HG03108 (cell line): ENCODE data around the gene GOLGA5.
"Not testable (repeated sequence)": the region's sequence is repeated elsewhere in the genome, so short reads cannot be mapped to it uniquely, and the experiment has no call there.

Source experiments
- ATAC-seq: cut with Tn5 transposase; IDR thresholded peaks from one replicate; pipeline ENCODE4 v1.9.1; 2021; ENCODE audit warnings: moderate library complexity; ENCODE audit not compliant: unreplicated experiment

The GOLGA5 gene

DNA sequence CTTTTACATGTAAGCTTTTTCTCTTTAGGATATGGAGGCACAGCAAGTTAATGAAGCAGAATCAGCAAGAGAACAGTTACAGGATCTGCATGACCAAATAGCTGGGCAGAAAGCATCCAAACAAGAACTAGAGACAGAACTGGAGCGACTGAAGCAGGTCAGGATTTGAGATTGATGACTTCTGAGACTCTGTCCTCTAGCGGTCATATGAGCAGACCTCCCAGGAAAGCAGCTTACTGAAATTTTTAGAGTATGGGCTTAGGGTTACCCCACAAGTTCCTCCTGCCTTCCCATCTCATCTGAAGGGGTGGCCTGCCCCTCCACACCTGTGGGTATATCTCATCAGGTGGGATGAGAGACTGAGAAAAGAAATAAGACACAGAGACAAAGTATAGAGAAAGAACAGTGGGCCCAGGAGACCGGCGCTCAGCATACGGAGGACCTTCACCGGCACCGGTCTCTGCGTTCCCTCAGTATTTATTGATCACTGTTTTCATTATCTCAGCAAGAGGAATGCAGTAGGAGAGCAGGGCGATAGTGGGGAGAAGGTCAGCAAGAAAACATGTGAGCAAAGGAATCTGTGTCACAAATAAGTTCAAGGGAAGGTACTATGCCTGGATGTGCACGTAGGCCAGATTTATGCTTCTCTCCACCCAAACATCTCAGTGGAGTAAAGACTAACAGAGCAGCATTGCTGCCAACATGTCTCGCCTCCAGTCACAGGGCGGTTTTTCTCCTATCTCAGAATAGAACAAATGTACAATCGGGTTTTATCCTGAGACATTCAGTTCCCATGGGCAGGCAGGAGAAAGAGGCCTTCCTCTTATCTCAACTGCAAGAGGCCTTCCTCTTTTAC, 25.8 kb downstream of the GOLGA5 start:
- ATAC-seq = not testable (repeated sequence)

DNA sequence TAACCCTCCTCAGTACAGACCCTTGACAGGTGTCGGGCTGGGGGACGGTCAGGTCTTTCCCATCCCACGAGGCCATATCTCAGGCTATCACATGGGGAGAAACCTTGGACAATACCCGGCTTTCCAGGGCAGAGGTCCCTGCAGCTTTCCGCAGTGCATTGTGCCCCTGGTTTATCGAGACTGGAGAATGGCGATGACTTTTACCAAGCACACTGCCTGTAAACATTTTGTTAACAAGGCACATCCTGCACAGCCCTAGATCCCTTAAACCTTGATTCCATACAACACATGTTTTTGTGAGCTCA, 26.4 kb downstream of the GOLGA5 start:
- ATAC-seq = not testable (repeated sequence)

DNA sequence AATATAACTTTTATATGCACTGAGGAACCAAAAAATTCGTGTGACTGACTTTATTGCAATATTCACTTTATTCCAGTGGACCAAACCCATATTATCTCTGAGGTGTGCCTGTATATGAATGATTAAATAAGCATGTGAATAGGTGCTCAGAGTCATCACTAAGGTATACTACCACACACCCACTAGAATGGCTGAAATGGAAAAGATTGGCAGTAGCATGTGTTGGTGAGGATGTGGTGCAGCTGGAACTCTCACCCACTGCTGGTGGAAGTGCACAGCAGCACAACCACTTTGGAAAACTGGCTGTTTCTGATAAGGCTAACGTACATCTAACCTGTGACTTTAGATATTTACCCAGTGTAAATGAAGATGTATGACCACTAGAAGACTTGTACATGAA, 36.8 kb downstream of the GOLGA5 start:
- no peak for ATAC-seq

DNA sequence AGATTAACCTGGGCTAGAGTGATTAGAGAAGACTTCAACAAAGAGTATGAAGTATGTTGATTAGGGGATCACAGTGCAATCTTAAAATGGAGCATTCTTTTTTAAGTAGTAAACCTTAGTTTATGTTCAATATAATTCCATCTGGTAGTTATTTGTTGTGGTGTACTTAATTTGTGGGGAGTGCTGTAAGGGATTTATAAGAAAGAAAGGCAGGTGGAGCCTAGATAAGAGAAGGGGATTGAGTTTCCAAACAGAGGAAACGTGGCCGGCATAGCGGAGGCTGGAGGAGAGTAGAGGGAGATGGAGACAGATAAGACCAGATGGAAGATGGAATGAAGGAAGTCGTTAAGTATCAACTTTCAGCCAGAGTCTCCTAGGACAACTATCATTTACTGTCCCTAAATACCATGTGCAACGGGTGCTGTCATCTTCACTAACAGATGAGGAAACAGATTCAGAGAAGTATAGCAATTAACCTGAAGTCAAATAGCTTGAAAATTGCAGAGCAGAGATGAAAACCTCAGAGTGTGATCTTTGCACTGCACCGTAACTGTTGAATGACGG, 38.1 kb downstream of the GOLGA5 start:
- ATAC-seq = no peak

DNA sequence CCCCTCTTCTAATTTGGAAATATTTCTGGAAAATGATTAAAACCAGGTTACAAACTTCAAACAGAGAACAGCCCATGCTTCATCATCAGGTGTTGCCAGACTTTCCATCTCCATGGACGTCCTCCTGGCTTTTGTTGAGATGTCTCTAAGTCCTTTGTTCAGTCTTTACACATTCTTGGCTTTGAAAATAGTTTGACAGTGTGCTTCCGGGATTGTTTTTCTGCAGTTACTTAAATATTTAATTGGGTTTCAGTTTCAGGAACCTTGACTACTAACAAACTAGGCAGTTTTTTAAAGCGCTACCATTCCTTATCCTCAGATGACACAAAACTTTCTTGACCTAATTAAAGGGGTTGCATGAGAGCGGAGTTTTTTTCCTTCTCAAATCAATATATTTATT, 47.8 kb downstream of the GOLGA5 start:
- no peak for ATAC-seq

DNA sequence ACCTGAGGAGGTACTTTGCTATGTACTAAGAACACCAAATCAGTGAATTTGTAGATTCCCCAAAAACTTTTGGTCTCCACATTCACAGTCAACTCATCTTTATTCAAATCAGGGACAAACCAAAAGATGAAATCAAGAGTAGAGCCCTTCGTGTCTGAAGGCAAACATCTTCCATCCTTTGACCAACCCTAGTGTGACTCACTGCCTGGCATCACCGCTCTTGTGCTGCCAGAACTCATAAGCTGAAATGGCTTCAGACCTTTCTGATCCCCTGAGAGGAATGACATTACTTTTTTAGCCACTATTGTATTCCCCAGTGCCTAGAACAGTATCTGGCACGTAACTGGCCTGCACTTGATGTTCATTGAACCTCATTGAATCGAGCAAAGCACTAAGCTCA, 50.1 kb downstream of the GOLGA5 start:
- no peak for ATAC-seq

DNA sequence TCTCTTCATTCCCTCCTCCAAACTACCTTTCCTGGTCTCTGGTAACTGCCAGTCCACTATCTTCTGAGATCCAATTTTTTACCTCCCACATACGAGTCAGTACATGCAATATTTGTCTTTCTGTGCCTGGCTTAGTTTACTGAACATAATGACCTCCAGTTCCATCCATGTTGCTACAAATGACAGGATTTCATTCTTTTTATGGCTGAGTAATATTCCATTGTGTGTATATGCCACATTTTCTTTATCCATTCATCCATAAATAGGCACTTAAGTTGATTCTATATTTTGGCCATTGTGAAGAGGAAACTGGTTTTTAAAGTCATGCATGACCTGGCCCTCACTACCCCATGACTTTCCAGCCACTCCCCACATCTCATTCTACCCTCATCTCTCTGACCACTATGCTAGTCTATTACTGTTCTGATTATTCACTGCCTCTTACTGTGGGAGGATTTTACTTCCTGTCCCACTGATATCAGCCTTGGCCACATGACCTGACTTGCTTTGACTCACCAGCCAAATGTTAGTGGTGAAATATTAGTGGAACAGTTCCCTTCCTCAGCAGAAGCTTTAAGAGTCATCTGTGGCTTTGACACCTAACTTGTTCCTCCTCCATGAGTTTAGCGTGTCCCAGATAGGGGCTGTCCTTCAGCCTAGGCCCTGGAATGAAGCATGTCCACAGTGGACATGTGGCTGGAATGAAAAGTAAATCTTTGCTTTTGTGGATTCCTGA, 52.2 kb downstream of the GOLGA5 start:
- peak; percentile 92 for ATAC-seq

DNA sequence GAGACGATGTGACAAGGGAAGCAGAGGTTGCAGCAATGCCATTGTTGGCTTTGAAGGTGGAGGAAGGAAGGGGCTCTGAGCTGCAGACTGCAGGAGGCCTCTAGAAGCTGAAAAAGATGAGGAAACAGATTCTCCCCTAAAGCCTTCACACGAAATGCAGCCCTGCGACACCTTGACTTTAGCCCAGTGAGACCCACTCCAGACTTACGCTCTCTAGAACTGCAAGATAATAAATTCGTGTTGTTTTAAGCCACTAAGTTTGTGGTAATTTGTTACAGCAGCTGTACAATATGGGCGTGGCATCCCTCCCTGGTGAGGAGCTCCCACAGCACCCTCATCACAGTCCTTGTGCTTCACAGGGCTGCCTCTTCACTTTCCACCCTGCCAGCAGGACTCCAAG, 53.2 kb downstream of the GOLGA5 start:
- ATAC-seq = no peak

DNA sequence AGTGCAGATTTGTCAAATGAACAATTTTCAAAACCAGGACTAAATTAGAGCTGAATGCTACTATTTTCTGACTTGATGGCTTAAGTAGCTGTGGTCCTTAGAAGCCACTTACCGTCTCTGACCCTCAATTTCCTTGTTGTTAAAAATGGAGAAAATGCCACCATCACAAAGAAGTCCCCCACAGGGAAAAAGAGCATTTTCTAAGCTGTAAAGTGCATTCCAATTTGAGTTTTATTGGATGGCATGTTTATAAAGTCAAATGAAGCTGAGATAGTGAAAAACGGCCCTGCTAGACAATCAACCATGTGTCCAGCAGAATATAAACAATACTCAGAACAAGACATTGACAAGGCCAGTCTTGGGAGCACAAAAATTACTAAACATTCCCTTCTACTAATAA, 53.6 kb downstream of the GOLGA5 start:
- ATAC-seq = no peak

DNA sequence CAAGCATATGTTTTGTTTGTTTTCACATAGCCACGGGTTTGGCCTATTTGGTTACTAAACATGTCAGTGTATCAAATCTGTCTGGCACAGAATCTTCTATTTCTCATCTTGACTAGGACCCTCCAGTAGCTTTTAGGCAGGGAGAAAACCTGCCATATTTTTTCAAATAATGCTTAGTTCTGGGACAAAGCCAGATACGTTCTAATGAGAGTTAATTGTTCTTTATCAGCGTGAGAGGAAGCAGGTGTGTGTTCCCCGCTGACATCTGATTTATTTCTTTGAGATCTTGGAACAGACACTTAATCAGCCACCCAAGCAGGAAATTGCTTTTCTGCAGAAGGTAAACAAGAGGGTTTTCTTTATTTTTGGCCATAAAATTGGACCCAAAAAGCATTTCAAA, 54.8 kb downstream of the GOLGA5 start:
- no peak for ATAC-seq

DNA sequence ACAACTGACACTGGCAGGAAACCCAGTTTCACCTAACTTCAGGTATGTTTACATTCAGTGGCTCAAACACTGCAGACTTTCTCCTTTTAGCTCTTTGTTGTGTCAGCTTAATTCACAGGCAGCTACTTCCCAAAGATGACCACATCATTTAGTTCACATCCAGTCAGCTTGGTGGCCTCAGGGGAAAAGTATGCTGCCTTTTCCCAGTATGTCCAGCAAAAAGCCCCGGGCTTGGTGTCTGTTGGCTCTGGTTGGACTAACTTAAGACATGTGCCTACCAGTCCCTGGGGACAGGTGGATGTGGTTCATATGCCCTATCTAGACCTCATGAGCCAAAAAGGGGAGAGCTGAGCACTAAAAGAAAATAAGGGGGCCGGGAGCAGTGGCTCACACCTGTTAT, 56.4 kb downstream of the GOLGA5 start:
- no peak for ATAC-seq

DNA sequence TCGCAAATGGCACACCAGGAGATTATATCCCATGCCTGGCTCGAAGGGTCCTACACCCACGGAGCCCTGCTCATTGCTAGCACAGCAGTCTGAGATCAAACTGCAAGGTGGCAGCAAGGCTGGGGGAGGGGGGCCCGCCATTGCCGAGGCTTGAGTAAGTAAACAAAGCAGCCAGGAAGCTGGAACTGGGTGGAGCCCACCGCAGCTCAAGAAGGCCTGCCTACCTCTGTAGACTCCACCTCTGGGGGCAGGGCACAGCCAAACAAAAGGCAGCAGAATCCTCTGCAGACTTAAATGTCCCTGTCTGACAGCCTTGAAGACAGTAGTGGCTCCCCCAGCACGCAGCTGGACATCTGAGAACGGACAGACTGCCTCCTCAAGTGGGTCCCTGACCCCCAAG, 59.0 kb downstream of the GOLGA5 start:
- not testable (repeated sequence) for ATAC-seq

DNA sequence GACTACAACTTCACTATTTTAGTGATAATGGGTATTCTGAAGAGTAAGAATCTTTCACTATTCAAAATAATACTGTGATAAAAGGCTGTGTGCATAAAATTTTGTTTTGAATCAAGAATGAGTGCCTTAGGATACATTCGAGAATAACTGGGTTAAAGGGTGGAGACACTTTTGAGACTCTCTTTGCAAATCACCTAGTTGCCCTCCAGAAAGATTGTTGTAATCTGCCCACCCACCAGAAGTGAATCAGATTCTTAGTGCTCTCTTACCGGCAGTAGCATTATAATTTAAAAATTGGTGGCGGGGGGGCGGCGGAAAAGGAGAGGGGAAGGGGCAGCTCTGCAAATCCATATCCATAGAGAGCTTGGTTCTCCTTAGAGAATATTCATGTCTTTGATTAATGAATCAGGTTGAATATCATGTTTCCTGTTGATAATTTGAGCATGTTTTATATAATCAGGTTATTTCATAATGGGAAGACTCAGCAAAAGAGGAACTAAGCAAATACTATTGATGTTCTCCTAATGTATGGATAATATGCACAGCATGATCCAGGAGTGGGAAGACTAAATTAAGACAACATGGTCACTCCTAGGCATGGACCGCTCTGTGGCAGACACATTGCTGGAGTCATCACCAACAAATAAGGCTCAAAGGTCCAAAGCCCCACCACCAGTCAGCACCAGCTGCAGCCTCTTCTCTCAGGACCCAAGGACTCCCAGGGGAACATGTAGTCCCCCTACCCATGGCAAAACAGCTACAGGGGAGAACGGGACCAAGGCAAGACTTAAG, 66.1 kb downstream of the GOLGA5 start:
- ATAC-seq = no peak

DNA sequence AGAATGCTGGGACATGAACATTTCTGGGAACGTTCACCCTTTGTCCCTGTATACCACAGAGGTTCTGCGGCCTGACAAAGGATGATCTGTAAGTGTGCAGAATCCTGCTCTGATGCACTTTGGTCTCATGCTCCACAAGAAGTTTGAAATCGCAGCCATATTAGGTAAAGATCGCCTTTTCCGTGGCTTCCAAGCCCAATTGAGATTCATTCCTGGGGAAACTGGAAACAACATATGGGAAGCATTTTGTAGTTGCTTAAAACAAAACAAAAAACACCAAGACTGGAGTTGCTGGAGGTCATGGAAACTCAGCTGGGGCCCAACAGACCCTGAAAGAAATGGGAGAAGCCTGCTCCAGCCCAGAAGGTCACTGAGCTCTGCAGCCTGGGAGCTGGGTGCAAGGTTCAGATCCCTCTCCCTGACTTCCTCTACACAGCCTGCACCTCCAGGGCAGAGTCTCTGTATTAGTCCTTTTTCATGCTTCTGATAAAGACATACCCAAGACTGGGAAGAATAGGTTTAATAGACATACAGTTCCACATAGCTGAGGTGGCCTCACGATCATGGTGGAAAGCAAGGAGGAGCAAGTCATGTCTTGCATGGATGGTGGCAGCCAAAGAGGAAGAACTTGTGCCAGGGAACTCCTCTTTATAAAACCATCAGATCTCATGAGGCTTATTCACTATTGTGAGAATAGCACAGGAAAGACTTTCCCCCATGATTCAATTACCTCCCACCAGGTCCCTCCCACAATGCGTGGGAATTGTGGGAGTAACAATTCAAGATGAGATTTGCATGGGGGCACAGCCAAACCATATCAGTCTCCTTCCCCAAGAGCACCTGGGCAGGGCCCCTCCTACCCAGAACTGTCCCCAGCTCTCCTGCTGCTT, 68.0 kb downstream of the GOLGA5 start:
- no peak for ATAC-seq

DNA sequence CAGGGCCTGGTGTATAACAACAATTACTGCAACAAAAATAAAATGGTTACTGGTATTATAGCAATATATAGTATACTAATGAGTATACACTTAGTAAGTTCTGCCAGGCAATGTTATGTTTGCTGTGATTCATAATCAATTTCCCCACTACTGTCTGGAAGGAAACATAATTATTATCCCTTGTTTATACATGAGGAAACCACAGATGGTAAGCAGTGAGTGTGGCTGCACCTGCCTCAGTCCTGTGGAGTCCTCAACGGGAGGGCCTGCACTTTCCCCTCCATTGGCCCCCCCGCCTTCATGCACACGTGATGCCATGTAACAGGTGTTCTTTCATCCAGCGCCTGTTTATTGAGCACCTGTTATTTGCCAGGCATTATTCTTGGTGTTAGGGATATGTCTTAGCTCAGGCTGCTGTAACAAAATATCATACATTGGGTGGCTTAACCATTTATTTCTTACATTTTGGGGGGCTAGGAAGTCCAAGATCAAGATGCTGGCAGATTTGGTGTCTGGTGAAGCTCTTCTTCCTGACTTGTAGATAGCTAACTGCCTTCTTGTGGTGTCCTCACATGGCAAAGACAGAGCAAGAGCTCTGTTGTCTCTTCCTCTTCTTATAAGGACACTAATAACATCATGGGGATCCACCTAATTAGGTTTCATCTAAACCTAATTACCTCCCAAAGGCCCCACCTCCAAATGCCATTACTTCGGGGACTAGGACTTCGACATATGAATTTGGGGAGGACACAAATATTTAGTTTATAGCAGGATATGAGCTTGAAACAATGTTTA, 69.4 kb downstream of the GOLGA5 start:
- ATAC-seq = no peak

DNA sequence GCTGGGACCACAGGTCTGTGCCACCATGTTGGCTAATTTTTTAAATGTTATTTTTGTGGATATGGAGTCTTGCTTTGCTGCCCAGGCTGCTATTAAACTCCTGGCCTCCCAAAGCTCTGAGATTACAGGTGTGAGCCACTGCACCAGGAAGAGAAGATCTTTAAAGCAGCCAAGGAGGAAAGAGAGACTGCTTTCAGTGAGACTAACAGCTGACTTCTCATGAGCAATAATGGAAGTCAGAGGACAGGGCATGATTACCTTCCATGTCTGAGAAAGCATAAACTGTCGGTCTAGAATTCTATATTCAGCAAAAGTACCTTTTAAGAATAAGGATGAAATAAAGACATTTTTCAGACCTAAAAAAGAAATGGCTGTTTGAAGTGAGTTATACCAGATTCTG, 71.6 kb downstream of the GOLGA5 start:
- no peak for ATAC-seq

DNA sequence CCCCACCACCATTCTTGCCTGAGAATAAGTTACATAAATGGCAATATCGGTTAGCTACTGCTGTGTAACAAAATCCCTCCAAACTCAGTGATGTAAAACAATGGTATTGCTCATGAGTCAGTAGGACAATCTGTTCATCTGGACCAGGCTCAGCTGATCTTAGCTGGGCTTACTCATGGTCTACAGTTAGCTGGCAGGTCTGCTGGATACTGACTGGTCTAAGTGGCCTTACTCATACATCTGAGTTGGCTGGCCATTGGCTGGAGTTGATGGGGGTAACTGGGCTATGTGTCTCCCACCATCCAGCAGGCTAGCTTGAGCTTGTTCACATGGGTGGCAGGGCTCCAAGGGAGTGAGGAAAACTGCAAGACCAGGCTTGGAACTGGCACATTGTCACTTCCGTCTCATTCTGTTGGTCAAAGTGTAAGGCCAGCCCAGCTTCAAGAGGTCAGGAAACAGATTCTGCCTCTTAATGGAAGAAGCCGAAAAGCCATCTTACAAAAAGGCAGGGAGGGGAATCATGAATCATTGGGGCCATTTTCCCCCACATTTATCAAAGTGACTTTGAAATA, 72.2 kb downstream of the GOLGA5 start:
- ATAC-seq = no peak

DNA sequence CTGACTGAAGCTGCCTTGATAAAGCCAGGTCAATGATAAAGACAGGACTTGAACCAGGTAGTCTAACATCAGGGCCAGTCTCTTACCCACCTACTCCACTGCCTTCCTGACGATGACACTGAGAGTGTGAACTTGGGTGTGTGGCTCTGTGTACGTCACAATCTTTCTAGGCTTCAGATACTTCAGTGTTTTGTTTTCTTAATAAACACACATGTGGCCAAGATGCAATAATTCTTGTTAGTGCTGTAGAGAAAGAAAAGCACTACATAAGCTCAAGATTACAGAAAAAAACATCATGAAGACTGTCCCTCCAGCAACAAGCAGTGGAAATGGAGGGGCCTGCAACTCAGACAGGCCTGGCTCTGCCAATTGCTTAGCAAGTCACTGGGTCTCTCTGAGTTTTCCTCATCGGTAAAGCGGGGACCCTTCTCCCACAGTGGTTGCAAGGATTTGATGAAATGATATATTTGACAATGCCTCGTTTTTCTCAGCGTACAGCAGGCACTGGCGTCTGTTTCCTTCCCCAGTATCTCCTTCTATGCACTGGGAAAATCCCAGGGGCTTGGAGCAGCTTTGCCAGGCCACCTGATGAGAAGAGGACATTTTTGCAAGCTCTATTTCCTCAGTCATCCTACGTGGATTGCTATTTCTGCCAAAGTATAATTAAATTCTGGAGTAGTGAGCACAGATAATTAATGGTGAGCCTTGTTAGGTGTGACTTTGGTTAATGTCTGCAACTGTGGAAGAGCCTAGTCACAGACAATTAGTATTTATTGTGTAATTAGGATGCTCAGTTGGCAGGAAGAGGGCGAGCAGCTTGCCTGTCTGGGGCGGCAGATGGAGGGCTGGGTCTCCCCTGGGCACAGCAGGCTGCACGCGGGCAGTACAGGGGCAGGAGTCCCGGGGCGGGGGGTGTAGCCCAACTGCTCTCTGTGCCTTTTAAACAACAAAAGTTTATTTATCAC, 73.1 kb downstream of the GOLGA5 start:
- no peak for ATAC-seq
